A549 (cell line): ENCODE results near the gene SLC30A3. TPM values are rescaled to one million over a fixed set of nuclear protein-coding genes. Genes with fewer than 3 reads are reported as not detected.

Source experiments
- ATAC-seq, 2 experiments: fragments of 200-7000 bp in 1 of 2; fragments of >200 bp in 1 of 2; cut with Nextera tagmentation in 1 of 2; cut with Tn5 transposase in 1 of 2; 3 replicates each; pipeline versions ENCODE4 v1.8.0 to v1.9.1; 2018 to 2020; ENCODE audit warnings: mild to moderate bottlenecking in 1 of 2, moderate library complexity in 1 of 2
- CTCF ChIA-PET: fragments of 300-600 bp; sonication (Branson Sonifier 250); formaldehyde crosslinking; extraction: SDS; loops from one replicate; lab custom pipeline; 2021; ENCODE audit warnings: antibody characterized with exemption, inconsistent platforms; lab: Yijun Ruan, JAX
- POLR2A ChIA-PET: fragments of 350-600 bp; formaldehyde crosslinking; extraction: SDS; loops from one replicate; lab custom pipeline; 2021; ENCODE audit warnings: antibody characterized with exemption, inconsistent platforms; lab: Yijun Ruan, JAX
- DNase-seq, 2 experiments: peaks; one replicate each; pipeline versions ENCODE4 v3.0.0 to v3.0.0-alpha.2; 2011 to 2016; ENCODE audit warnings: low read depth in 1 of 2, low spot score in 1 of 2
- FAIRE-seq: peaks from 2 replicates; lab custom pipeline; 2011; peaks lifted over from hg19 to GRCh38; lab: Jason Lieb, UNC
- H3K27ac ChIP-seq, 2 experiments: fragments of >200 bp; sonication (Bioruptor Twin); formaldehyde crosslinking; 3 replicates each; pipeline ENCODE4 v1.5.1; 2016 to 2017
- H3K4me1 ChIP-seq: fragments of >200 bp; sonication (Bioruptor Twin); formaldehyde crosslinking; 3 replicates; pipeline ENCODE4 v1.6.1; 2016
- H3K4me2 ChIP-seq: fragments of >200 bp; sonication (Bioruptor Twin); formaldehyde crosslinking; 3 replicates; pipeline ENCODE4 v1.6.1; 2016
- H3K4me3 ChIP-seq: fragments of >200 bp; sonication (Bioruptor Twin); formaldehyde crosslinking; 3 replicates; pipeline ENCODE4 v1.5.1; 2016
- H3K9me3 ChIP-seq: fragments of >200 bp; sonication (Bioruptor Twin); formaldehyde crosslinking; 3 replicates; pipeline ENCODE4 v1.6.1; 2016
- ATOH8 ChIP-seq: fragments of 250-450 bp; sonication (Bioruptor Pico); IDR thresholded peaks from 2 replicates; pipeline ENCODE4 v1.5.0; 2020; ENCODE audit warnings: low read depth, mild to moderate bottlenecking, moderate library complexity
- BCL3 ChIP-seq: fragments of >200 bp; sonication (Bioruptor Twin); formaldehyde crosslinking; IDR thresholded peaks from 3 replicates; pipeline ENCODE4 v1.6.1; 2016
- BHLHE40 ChIP-seq: IDR thresholded peaks from 2 replicates; pipeline ENCODE4 v1.6.1; 2012; ENCODE audit warnings: low read depth, low read length, inconsistent platforms
- CBX2 ChIP-seq: fragments of 200-600 bp; sonication (generic); IDR thresholded peaks from 2 replicates; pipeline ENCODE4 v1.6.1; 2016; ENCODE audit warnings: low read depth, mild to moderate bottlenecking, borderline replicate concordance
- FOXS1 ChIP-seq: fragments of 250-450 bp; sonication (Bioruptor Pico); IDR thresholded peaks from 2 replicates; pipeline ENCODE4 v1.5.0; 2020; ENCODE audit warnings: mild to moderate bottlenecking, moderate library complexity
- HOXA7 ChIP-seq: fragments of 250-450 bp; sonication (Bioruptor Pico); IDR thresholded peaks from 2 replicates; pipeline ENCODE4 v1.5.0; 2020; ENCODE audit warnings: mild to moderate bottlenecking, moderate library complexity
- JUN ChIP-seq, 2 experiments: fragments of >200 bp; sonication (Bioruptor Twin); formaldehyde crosslinking; IDR thresholded peaks; 2 replicates in 1 of 2; 3 replicates in 1 of 2; pipeline ENCODE4 v1.6.1; 2016 to 2017
- JUNB ChIP-seq: fragments of >200 bp; sonication (Bioruptor Twin); formaldehyde crosslinking; IDR thresholded peaks from 2 replicates; pipeline ENCODE4 v1.6.1; 2016
- KDM1A ChIP-seq: fragments of 200-600 bp; sonication (generic); IDR thresholded peaks from 2 replicates; pipeline ENCODE4 v1.6.1; 2016; ENCODE audit warnings: low read depth, mild to moderate bottlenecking
- MAFK ChIP-seq: fragments of 450-650 bp; IDR thresholded peaks from 2 replicates; pipeline ENCODE4 v1.6.1; 2014; ENCODE audit not compliant: partially characterized antibody
- NFE2L2 ChIP-seq: fragments of 150-350 bp; conservative IDR thresholded peaks from 2 replicates; pipeline ENCODE4 v1.6.1; 2014; ENCODE audit warnings: low read length
- NPAS2 ChIP-seq: fragments of 250-450 bp; sonication (Bioruptor Pico); IDR thresholded peaks from 2 replicates; pipeline ENCODE4 v1.8.0; 2022; ENCODE audit warnings: mild to moderate bottlenecking, moderate library complexity, borderline replicate concordance
- PHF8 ChIP-seq: fragments of 200-600 bp; sonication (generic); IDR thresholded peaks from 2 replicates; pipeline ENCODE4 v1.6.1; 2016; ENCODE audit warnings: low read depth, mild to moderate bottlenecking, antibody characterized with exemption, moderate library complexity, borderline replicate concordance
- POLR2AphosphoS2 ChIP-seq: conservative IDR thresholded peaks from 2 replicates; pipeline ENCODE4 v1.6.1; 2012; ENCODE audit warnings: low read length, improper control_type of control experiment, inconsistent platforms
- RAD21 ChIP-seq, 2 experiments: fragments of >200 bp in 1 of 2; sonication (Bioruptor Twin) in 1 of 2; formaldehyde crosslinking in 1 of 2; IDR thresholded peaks in 1 of 2; conservative IDR thresholded peaks in 1 of 2; 2 replicates in 1 of 2; 3 replicates in 1 of 2; pipeline ENCODE4 v1.6.1; 2012 to 2018; ENCODE audit warnings: inconsistent platforms in 1 of 2
- RARB ChIP-seq: fragments of 250-450 bp; sonication (Bioruptor Pico); IDR thresholded peaks from 2 replicates; pipeline ENCODE4 v1.8.0; 2021; ENCODE audit warnings: mild to moderate bottlenecking, moderate library complexity
- RFX5 ChIP-seq: fragments of 450-650 bp; IDR thresholded peaks from 2 replicates; pipeline ENCODE4 v1.7.1; 2014; ENCODE audit warnings: antibody characterized with exemption, mild to moderate bottlenecking, moderate library complexity
- SMC3 ChIP-seq: fragments of >200 bp; sonication (Bioruptor Twin); formaldehyde crosslinking; IDR thresholded peaks from 3 replicates; pipeline ENCODE4 v1.6.1; 2018; ENCODE audit warnings: inconsistent platforms
- TFCP2L1 ChIP-seq: fragments of 250-450 bp; sonication (Bioruptor Pico); IDR thresholded peaks from 2 replicates; pipeline ENCODE4 v1.5.0; 2021; ENCODE audit warnings: mild to moderate bottlenecking
- USF2 ChIP-seq: fragments of 450-650 bp; IDR thresholded peaks from 2 replicates; pipeline ENCODE4 v1.6.1; 2014; ENCODE audit warnings: antibody characterized with exemption
- ZFP36 ChIP-seq: fragments of 450-650 bp; IDR thresholded peaks from 2 replicates; pipeline ENCODE4 v1.6.1; 2014; ENCODE audit warnings: borderline replicate concordance; ENCODE audit not compliant: partially characterized antibody
- WGBS: methylation state at CpG from one replicate; pipeline ENCODE4 v1.1.6; 2017; ENCODE audit errors: missing lambda C conversion rate; 5-methylcytosine and 5-hydroxymethylcytosine counted together
- polyA plus RNA-seq, 4 experiments: library from polyadenylated mRNA; depleted of rRNA in 3 of 4; stranded (reverse); fragments of >200 nt; fragmentation: RNase III in 1 of 4; extraction: RNeasy Plus Mini Kit Qiagen cat#74134 plus additional on column Dnase treatment in 1 of 4; gene quantifications; 2 replicates in 3 of 4; 3 replicates in 1 of 4; pipeline ENCODE4 v1.2.3, GENCODE V29; 2011 to 2017
- TF ChIP-seq, protein P1 (sequence below): fragments of >200 bp; sonication (Bioruptor Twin); formaldehyde crosslinking; IDR thresholded peaks from 2 replicates; pipeline ENCODE4 v1.6.1; 2016

Gene SLC30A3
- polyA plus RNA-seq, 2 of the 4 experiments (the other 2 are of a cell fraction) = 0.90 to 1.9 TPM

DNA sequence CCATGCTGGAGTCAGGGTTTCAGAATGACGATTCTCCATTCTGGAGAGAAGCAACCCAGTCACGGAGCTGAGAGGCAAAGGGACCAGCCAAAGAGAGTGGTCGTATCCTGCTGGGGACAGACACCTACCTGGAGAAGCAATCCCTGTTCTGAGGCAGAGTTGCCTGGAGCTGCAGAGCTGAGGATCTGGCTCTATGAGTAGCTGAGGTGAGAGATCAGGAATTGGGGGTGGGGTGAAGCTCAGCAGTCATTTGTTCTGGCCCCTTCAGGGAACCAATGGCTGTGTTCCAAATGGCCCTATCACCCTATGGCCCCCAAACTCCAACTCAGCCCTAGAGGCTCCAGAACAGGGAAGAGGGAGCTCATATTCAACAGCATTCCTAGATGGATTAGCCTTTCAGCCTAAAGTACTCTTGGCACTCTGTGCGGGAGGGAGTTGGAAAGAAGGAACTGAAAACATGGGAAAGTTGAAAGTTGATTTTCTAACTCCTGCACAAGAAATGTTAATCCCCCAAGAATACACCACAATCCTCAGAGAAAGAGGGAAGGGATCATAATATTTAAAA is 54.3 kb downstream of the SLC30A3 start:
- Histone ChIP-seq H3K4me3 (no peak overlapping the region), H3K4me2 (no peak overlapping the region), H3K9me3 (no peaks in the 10 kb centered on the region), H3K4me1 (peaks cover 4% of the 10 kb centered on the region; the same call in 2 of the 3 replicates), H3K27ac (no peak overlapping the region)
- WGBS = 90% methylated on average over 4 of the region's 4 CpGs
- no peak for TF ChIP-seq ATOH8
- TF ChIP-seq SMC3 = no peak
- no peak for TF ChIP-seq NFE2L2
- TF ChIP-seq MAFK = no peak
- TF ChIP-seq RAD21 (conservative IDR thresholded peaks at IDR 0.05 in 1 of 2, IDR thresholded peaks at IDR 0.05 in 1 of 2) = no peak
- no peak for TF ChIP-seq RFX5
- TF ChIP-seq, protein P1, sequence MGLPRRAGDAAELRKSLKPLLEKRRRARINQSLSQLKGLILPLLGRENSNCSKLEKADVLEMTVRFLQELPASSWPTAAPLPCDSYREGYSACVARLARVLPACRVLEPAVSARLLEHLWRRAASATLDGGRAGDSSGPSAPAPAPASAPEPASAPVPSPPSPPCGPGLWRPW = no peak
- no peak for TF ChIP-seq USF2
- TF ChIP-seq KDM1A = no peak
- no peak for TF ChIP-seq POLR2AphosphoS2
- TF ChIP-seq PHF8 = no peak
- no peak for TF ChIP-seq TFCP2L1
- TF ChIP-seq NPAS2 = no peak
- no peak for TF ChIP-seq JUNB
- no peak for TF ChIP-seq ZFP36
- no peak for ATAC-seq
- ChIA-PET POLR2A (no interaction called here), CTCF (interaction anchor here (0.8 to 4.0 kb wide), 6 partner anchors 16 to 119 kb away, joined by 3 to 12 read pairs (median 6); no protein-coding TSS in a partner anchor)
- no peak for FAIRE-seq
- DNase-seq = no peak

DNA sequence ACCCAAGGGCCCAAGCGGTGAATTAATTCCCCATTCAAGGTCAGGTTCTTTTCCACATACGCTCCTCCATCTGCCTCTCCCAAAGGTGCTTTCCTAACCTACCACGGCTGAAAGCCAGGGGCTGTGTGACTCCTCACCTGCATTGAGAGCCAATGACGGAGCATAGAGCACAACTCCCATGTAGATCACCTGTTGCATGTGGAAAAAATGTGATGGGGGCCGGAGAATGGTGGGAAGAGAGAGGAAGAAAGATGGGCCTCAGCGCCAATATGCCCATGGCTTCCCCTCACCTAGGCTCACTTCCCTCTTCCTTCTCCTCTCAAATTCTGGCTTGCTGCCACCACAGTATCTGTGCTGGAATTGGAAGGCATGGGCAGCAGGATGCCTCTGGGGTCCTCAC is 56.5 kb downstream of the SLC30A3 start:
- TF ChIP-seq BCL3 = no peak
- TF ChIP-seq SMC3 = no peak
- TF ChIP-seq RARB (CRISPR knock-in tag) = no peak
- Histone ChIP-seq H3K27ac (no peak overlapping the region), H3K4me3 (no peak overlapping the region), H3K9me3 (no peaks in the 10 kb centered on the region), H3K4me1 (no peaks in the 10 kb centered on the region), H3K4me2 (no peak overlapping the region)
- 96% methylated on average over 6 of the region's 6 CpGs for WGBS
- DNase-seq (no peak), FAIRE-seq (no peak), ATAC-seq (no peak)
- ChIA-PET POLR2A (no interaction called here), CTCF (interaction anchor here (0.9 to 4.0 kb wide), 4 partner anchors 13 to 59 kb away, joined by 3 to 12 read pairs (median 4); no protein-coding TSS in a partner anchor)

DNA sequence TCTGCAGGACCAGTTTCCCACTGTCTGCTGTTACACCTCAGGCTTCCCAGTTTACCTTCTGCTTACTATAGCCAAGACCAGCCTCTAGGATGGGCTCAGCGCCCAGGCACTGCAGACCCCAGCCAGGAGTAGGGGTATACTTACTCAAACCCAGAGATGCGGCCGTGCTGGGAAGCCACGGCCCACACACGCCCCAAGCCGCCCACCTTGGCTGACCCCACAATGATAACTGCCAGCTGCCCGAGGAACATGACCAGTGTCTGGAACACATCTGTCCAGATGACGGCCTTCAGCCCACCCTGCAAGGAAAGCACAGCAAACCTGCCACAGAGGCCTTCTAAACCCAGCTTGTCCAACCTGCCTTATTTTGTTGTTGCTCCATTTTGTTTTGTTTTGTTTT is 57.6 kb downstream of the SLC30A3 start:
- CTCF ChIA-PET = interaction anchor here (0.9 to 1.3 kb wide), 4 partner anchors 11 to 60 kb away, joined by 3 to 4 read pairs (median 3); no protein-coding TSS in a partner anchor
- Histone ChIP-seq H3K9me3 (no peaks in the 10 kb centered on the region), H3K4me2 (no peak overlapping the region), H3K4me3 (no peak overlapping the region), H3K4me1 (no peaks in the 10 kb centered on the region), H3K27ac (no peak overlapping the region)
- DNase-seq (no peak), FAIRE-seq (no peak), ATAC-seq (no peak)
- TF ChIP-seq FOXS1 = no peak
- TF ChIP-seq CBX2 = no peak
- TF ChIP-seq HOXA7 = no peak
- no peak for TF ChIP-seq JUN (IDR thresholded peaks at IDR 0.05)
- TF ChIP-seq KDM1A = no peak
- TF ChIP-seq BHLHE40 = no peak
- 93% methylated on average over 8 of the region's 8 CpGs for WGBS
- POLR2A ChIA-PET = no interaction called here
